ENCODE data around the gene OSGIN1. TPM values are rescaled to one million over a fixed set of nuclear protein-coding genes. Genes with fewer than 3 reads are reported as not detected.

OSGIN1 gene
- total and polyA plus RNA-seq, 8 donors, result 3.6 to 15.9 (median 3.9) TPM

- DNase-seq (peak in 1 of 6 donors; percentile 12), FAIRE-seq (no peak), ATAC-seq (no peak)
- TF ChIP-seq CTCF (IDR thresholded peaks at IDR 0.05), result no peak
- H3K9me3 ChIP-seq, result no peaks in the 10 kb centered on the region
- intact Hi-C loops (cut with DNase I), result loop anchor here in 2 of 3 donors (5.0 to 10.0 kb wide), 3 partner anchors 78 to 208 kb away; partner anchors contain the start of gene SLC38A8 (in 1 of the 2)
- no peak overlapping the region for H3K27ac ChIP-seq
- no peaks in the 10 kb centered on the region for H3K4me1 ChIP-seq
- peaks cover 0 to 6% (median 0%) of the 10 kb centered on the region in 3 donors for H3K36me3 ChIP-seq
- no peaks in the 10 kb centered on the region for H3K27me3 ChIP-seq
- 65 to 67% methylated on average over 2 of the region's 2 CpGs for WGBS, 2 donors
- no peak overlapping the region for H3K4me3 ChIP-seq
Observed at GRCh38 chr16:83967091-83967490, 14.1 kb downstream of the OSGIN1 start.

DNA sequence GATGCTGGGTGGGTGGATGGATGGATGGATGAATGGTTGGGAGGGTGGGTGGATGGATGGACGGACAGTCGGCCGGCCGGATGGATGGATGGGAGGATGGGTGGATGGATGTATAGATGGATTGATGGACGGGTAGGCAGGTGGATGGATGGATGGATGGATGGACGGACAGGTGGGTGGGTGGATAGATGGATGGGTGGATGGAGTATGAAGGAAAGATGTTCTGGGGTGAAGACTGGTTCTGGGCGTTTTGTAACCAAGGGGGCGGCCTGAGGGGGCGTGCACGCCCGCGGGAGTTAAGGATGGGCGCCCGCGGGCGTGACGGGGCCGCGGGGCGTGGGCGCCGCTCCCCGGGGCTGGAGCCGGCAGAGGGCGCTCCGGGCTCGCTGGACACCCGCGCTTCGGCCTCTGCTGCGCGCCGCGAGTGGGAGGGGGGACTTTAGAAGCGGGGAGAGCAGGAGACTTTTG is 14.8 kb downstream of the OSGIN1 start, which contains the start of gene NECAB2:
Gene NECAB2, plus strand, starts transcription at position 407 of the 468 bp plus-strand sequence. CDS start 405 bp downstream, outside the sequence.
- FAIRE-seq (no peak), DNase-seq (peak in 4 of 6 donors; percentile 40 to 83 (median 64)), ATAC-seq (peak; percentile 55 to 89 (median 79))
- TF ChIP-seq CTCF (IDR thresholded peaks at IDR 0.05), result peak; percentile 19 to 65 (median 54)
- H3K4me3 ChIP-seq, result peak within 1 kb of the TSS in 2 of 4 donors; percentile 22 to 40
- H3K27me3 ChIP-seq, result no peaks in the 10 kb centered on the region
- intact Hi-C loops (cut with DNase I), result loop anchor here in 2 of 3 donors (5.0 to 10.0 kb wide), 3 partner anchors 77 to 207 kb away; partner anchors contain the start of gene SLC38A8 (in 1 of the 2)
- no peaks in the 10 kb centered on the region for H3K36me3 ChIP-seq
- no peak within 1 kb of the TSS for H3K27ac ChIP-seq
- H3K4me1 ChIP-seq, result no peaks in the 10 kb centered on the region
- 5 to 7% methylated on average over 33 to 35 of the region's 35 CpGs for WGBS, 2 donors
- no peaks in the 10 kb centered on the region for H3K9me3 ChIP-seq

DNA sequence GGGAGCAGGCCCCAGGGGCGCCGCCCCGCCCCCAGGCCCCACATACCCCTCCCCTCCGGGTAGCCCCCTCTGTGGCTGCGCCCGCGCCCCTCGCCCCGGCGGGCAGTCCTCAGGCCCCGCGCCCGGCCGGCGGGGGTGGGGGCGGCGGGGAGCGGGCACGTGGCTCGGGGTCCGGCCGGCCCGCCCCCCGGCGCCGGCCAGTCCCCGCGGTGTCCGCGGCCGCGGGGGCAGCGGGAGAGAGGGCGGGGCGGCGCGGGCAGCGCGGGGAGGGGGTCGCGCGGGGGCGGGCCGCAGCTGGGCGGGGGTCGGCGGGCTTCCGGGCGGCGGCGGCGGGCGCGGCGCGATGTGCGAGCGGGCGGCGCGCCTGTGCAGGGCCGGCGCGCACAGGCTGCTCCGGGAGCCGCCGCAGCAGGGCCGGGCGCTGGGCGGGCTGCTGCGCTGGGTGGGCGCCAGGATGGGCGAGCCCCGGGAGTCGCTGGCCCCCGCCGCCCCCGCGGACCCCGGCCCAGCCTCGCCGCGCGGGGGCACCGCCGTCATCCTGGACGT is 15.3 kb downstream of the OSGIN1 start:
- no peak for TF ChIP-seq CTCF (IDR thresholded peaks at IDR 0.05)
- WGBS, 2 donors, result 0 to 1% methylated on average over 2 to 82 of the region's 87 CpGs
- H3K4me1 ChIP-seq, result no peaks in the 10 kb centered on the region
- no peaks in the 10 kb centered on the region for H3K9me3 ChIP-seq
- no peak overlapping the region for H3K27ac ChIP-seq
- intact Hi-C loops (cut with DNase I), result loop anchor here in 2 of 3 donors (5.0 to 10.0 kb wide), 3 partner anchors 76 to 206 kb away; partner anchors contain the start of gene SLC38A8 (in 1 of the 2)
- H3K4me3 ChIP-seq, result peak overlapping the region in 2 of 4 donors; percentile 22 to 40
- DNase-seq (no peak), FAIRE-seq (no peak), ATAC-seq (peak in 2 of 4 donors; percentile 15 to 26)
- no peaks in the 10 kb centered on the region for H3K36me3 ChIP-seq
- H3K27me3 ChIP-seq, result no peaks in the 10 kb centered on the region

GRCh38 chr16:83968891-83969649 is 16.0 kb downstream of the OSGIN1 start:
- H3K4me1 ChIP-seq, result no peaks in the 10 kb centered on the region
- intact Hi-C loops (cut with DNase I), result loop anchor here in 2 of 3 donors (5.0 to 10.0 kb wide), 3 partner anchors 76 to 206 kb away; partner anchors contain the start of gene SLC38A8 (in 1 of the 2)
- DNase-seq (peak in 1 of 6 donors; percentile 80), FAIRE-seq (no peak), ATAC-seq (no peak)
- H3K27me3 ChIP-seq, result no peaks in the 10 kb centered on the region
- H3K27ac ChIP-seq, result no peak overlapping the region
- TF ChIP-seq CTCF (IDR thresholded peaks at IDR 0.05), result no peak
- no peak overlapping the region for H3K4me3 ChIP-seq
- no peaks in the 10 kb centered on the region for H3K36me3 ChIP-seq
- H3K9me3 ChIP-seq, result no peaks in the 10 kb centered on the region
- WGBS, 2 donors, result 20 to 36% methylated on average over 20 to 45 of the region's 45 CpGs
